Common myeloid progenitor, CD34-positive (primary cell): ENCODE measurements around the gene TNFSF12.

ENCODE experiments used
- CTCF ChIA-PET: fragments of 350-600 bp; sonication (Branson Sonifier 250); formaldehyde crosslinking; loops from one replicate; lab custom pipeline; 2021; ENCODE audit warnings: antibody characterized with exemption; lab: Charles Lee
- POLR2A ChIA-PET: fragments of 350-600 bp; sonication (Branson Sonifier 250); formaldehyde crosslinking; loops from one replicate; lab custom pipeline; 2021; ENCODE audit warnings: antibody characterized with exemption; lab: Charles Lee
- DNase-seq, 3 donors: peaks; one replicate each; pipeline versions ENCODE4 v3.0.0 to v3.0.0-alpha.2; 2013
- H3K27ac ChIP-seq, 2 experiments: 1 replicate in 1 of 2; 2 replicates in 1 of 2; pipeline ENCODE4 v1.7.0; 2013; ENCODE audit warnings: inconsistent platforms in 2 of 2, low read length in 2 of 2, mild to moderate bottlenecking in 2 of 2, low read depth in 1 of 2, moderate library complexity in 1 of 2; ENCODE audit not compliant: severe bottlenecking in 2 of 2, insufficient read depth in 1 of 2, poor library complexity in 1 of 2
- H3K27me3 ChIP-seq, 5 experiments: replicated peaks in 2 of 5; 1 replicate in 3 of 5; 2 replicates in 2 of 5; pipeline versions ENCODE4 v1.6.1 to v1.7.0; 2013; ENCODE audit warnings: low read length in 4 of 5, mild to moderate bottlenecking in 2 of 5, moderate library complexity in 2 of 5, inconsistent platforms in 1 of 5; ENCODE audit not compliant: insufficient read depth in 5 of 5, control insufficient read depth in 4 of 5
- H3K36me3 ChIP-seq, 4 experiments: 1 replicate in 2 of 4; 2 replicates in 2 of 4; pipeline versions ENCODE4 v1.6.1 to v1.7.0; 2013; ENCODE audit warnings: low read length in 3 of 4, control low read depth in 1 of 4, mild to moderate bottlenecking in 1 of 4; ENCODE audit not compliant: control insufficient read depth in 4 of 4, insufficient read depth in 4 of 4
- H3K4me1 ChIP-seq, 4 experiments: 1 replicate in 3 of 4; 2 replicates in 1 of 4; pipeline versions ENCODE4 v1.6.1 to v1.7.1; 2013; ENCODE audit warnings: low read length in 3 of 4, mild to moderate bottlenecking in 3 of 4, control low read depth in 1 of 4, inconsistent platforms in 1 of 4, moderate library complexity in 1 of 4; ENCODE audit not compliant: control insufficient read depth in 4 of 4, insufficient read depth in 4 of 4; ENCODE audit errors: control extremely low read depth in 1 of 4
- H3K4me3 ChIP-seq, 7 experiments: 1 replicate in 4 of 7; 2 replicates in 3 of 7; pipeline versions ENCODE4 v1.5.1 to v1.7.0; 2013; ENCODE audit warnings: mild to moderate bottlenecking in 7 of 7, low read length in 6 of 7, moderate library complexity in 6 of 7, inconsistent platforms in 2 of 7, low read depth in 2 of 7, control low read depth in 1 of 7; ENCODE audit not compliant: insufficient read depth in 4 of 7, control insufficient read depth in 1 of 7; ENCODE audit errors: extremely low read depth in 1 of 7
- H3K9me3 ChIP-seq, 5 experiments: 1 replicate in 4 of 5; 2 replicates in 1 of 5; pipeline versions ENCODE4 v1.6.1 to v1.7.1; 2013; ENCODE audit warnings: low read length in 4 of 5, mild to moderate bottlenecking in 2 of 5, inconsistent platforms in 1 of 5, low read depth in 1 of 5, moderate library complexity in 1 of 5; ENCODE audit not compliant: control insufficient read depth in 4 of 5, insufficient read depth in 2 of 5; ENCODE audit errors: control extremely low read depth in 1 of 5
- WGBS: methylation state at CpG from one replicate; pipeline ENCODE4 v1.1.5; 2013; ENCODE audit not compliant: insufficient coverage; 5-methylcytosine and 5-hydroxymethylcytosine counted together

TNFSF12 gene

DNA sequence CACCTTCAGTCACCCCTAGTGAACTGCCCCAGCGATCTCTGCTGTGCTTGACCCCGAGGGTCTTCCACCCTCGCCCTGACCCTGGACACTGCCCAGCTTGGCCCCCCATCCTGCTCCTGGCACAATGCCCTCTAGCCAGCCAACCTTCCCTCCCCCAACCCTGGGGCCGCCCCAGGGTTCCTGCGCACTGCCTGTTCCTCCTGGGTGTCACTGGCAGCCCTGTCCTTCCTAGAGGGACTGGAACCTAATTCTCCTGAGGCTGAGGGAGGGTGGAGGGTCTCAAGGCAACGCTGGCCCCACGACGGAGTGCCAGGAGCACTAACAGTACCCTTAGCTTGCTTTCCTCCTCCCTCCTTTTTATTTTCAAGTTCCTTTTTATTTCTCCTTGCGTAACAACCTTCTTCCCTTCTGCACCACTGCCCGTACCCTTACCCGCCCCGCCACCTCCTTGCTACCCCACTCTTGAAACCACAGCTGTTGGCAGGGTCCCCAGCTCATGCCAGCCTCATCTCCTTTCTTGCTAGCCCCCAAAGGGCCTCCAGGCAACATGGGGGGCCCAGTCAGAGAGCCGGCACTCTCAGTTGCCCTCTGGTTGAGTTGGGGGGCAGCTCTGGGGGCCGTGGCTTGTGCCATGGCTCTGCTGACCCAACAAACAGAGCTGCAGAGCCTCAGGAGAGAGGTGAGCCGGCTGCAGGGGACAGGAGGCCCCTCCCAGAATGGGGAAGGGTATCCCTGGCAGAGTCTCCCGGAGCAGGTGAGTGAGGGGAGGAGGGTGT lies 9.9 kb downstream of the TNFSF12 start, which contains the start of gene TNFSF13:
TSS of gene TNFSF13 (plus strand) at position 207 of the 776 bp plus-strand sequence. CDS start at position 497, 290 bp downstream.
- 0% methylated on average over 13 of the region's 16 CpGs for WGBS
- peaks cover 0 to 8% (median 0%) of the 10 kb centered on the region in 4 experiments for H3K36me3 ChIP-seq
- peaks cover 13 to 79% (median 67%) of the 10 kb centered on the region in 4 experiments for H3K4me1 ChIP-seq
- ChIA-PET POLR2A (interaction anchor here (0.6 to 5.4 kb wide), 6 partner anchors 9 to 191 kb away, joined by 3 to 45 read pairs (median 6); partner anchors contain the start of genes POLR2A, TMEM102 and TNFSF12), CTCF (interaction anchor here (0.7 to 21.7 kb wide), 5 partner anchors 11 to 55 kb away, joined by 3 to 515 read pairs (median 18); no protein-coding TSS in a partner anchor)
- peak within 1 kb of the TSS; percentile 2 to 84 (median 74) for H3K4me3 ChIP-seq
- no peaks in the 10 kb centered on the region for H3K27me3 ChIP-seq
- peak within 1 kb of the TSS; percentile 70 to 87 for H3K27ac ChIP-seq
- H3K9me3 ChIP-seq: no peaks in the 10 kb centered on the region
- peak in 2 of 3 donors; percentile 84 to 87 for DNase-seq

DNA sequence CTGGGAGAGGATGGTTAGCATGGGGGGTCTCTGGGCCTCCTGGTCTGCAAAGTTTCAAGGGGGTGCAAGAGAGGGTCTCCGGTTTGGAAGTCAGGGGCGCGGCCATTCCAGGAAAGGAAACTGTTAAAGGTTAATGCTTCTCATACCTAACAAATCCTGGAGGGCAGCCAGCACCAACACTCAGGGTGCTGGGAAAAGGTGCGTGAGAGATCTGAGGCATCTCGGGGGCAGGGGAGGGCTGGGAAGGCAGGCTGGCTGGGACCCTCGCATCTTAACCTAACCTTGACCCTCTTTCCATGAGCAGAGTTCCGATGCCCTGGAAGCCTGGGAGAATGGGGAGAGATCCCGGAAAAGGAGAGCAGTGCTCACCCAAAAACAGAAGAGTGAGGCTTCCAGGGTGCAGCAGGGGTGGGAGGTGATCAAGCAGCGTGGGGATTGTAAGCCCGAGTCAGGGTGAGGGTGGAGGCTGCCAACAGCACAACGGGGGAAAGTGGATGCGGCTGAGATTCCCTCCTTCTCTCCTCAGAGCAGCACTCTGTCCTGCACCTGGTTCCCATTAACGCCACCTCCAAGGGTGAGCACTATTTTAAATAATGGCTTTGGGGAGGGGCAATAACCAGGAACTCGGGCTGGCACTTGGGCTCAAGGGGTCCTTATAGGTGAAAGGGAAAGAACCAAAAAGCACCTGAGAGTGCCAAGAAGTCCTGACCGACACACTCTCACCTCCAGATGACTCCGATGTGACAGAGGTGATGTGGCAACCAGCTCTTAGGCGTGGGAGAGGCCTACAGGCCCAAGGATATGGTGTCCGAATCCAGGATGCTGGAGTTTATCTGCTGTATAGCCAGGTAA lies 10.7 kb downstream of the TNFSF12 start:
- H3K27ac ChIP-seq: peak overlapping the region; percentile 70 to 87
- WGBS: 21% methylated on average over 14 of the region's 18 CpGs
- no peaks in the 10 kb centered on the region for H3K27me3 ChIP-seq
- H3K36me3 ChIP-seq: peaks cover 0 to 16% (median 2%) of the 10 kb centered on the region in 4 experiments
- POLR2A ChIA-PET: interaction anchor here (0.6 to 5.4 kb wide), 12 partner anchors 10 to 73 kb away, joined by 3 to 45 read pairs (median 4); partner anchors contain the start of genes CD68, MPDU1 and TNFSF12
- no peak for DNase-seq
- no peaks in the 10 kb centered on the region for H3K9me3 ChIP-seq
- H3K4me3 ChIP-seq: peak overlapping the region; percentile 2 to 84 (median 74)
- CTCF ChIA-PET: interaction anchor here (0.7 to 21.7 kb wide), 25 partner anchors 7 to 233 kb away, joined by 3 to 515 read pairs (median 9); partner anchors contain the start of genes CD68, CHRNB1, MPDU1 and SOX15
- H3K4me1 ChIP-seq: peaks cover 13 to 79% (median 64%) of the 10 kb centered on the region in 4 experiments

DNA sequence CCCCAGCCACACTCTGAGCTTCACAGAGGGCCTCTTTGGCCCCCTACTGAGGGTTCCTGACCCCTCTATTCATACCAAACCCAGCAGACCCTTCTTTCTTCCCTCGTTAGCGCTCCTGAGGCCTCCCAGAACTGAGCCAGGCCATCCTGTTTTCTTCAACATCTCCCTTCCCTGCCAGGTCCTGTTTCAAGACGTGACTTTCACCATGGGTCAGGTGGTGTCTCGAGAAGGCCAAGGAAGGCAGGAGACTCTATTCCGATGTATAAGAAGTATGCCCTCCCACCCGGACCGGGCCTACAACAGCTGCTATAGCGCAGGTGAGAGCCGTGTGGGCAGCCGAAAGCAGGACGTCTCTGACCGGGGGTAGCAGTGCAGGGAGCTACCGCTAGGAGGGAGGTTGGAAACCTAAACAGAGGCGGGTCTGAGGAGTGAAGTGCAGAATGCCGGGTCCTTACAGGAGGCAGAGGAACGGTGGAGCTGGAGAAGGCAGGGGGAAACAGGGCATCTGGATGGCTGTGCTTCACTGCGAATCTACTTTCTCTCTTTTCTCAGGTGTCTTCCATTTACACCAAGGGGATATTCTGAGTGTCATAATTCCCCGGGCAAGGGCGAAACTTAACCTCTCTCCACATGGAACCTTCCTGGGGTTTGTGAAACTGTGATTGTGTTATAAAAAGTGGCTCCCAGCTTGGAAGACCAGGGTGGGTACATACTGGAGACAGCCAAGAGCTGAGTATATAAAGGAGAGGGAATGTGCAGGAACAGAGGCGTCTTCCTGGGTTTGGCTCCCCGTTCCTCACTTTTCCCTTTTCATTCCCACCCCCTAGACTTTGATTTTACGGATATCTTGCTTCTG lies 11.5 kb downstream of the TNFSF12 start:
- peak overlapping the region in 1 of 2 experiments; percentile 87 for H3K27ac ChIP-seq
- peaks cover 13 to 72% (median 62%) of the 10 kb centered on the region in 4 experiments for H3K4me1 ChIP-seq

DNA sequence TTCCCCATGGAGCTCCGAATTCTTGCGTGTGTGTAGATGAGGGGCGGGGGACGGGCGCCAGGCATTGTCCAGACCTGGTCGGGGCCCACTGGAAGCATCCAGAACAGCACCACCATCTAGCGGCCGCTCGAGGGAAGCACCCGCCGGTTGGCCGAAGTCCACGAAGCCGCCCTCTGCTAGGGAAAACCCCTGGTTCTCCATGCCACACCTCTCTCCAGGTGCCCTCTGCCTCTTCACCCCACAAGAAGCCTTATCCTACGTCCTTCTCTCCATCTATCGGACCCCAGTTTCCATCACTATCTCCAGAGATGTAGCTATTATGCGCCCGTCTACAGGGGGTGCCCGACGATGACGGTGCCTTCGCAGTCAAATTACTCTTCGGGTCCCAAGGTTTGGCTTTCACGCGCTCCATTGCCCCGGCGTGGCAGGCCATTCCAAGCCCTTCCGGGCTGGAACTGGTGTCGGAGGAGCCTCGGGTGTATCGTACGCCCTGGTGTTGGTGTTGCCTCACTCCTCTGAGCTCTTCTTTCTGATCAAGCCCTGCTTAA lies 12.2 kb downstream of the TNFSF12 start:
- Histone ChIP-seq H3K4me3 (peak overlapping the region; percentile 68 to 84 (median 77)), H3K9me3 (no peaks in the 10 kb centered on the region), H3K36me3 (peaks cover 0 to 30% (median 14%) of the 10 kb centered on the region in 4 experiments), H3K4me1 (peaks cover 13 to 68% (median 59%) of the 10 kb centered on the region in 4 experiments), H3K27me3 (no peaks in the 10 kb centered on the region), H3K27ac (peak overlapping the region; percentile 75 to 89)
- ChIA-PET CTCF (interaction anchor here (0.6 to 21.7 kb wide), 35 partner anchors 9 to 234 kb away, joined by 3 to 515 read pairs (median 6); partner anchors contain the start of genes CD68, CHRNB1, FGF11 and MPDU1), POLR2A (interaction anchor here (0.5 to 5.4 kb wide), 11 partner anchors 12 to 319 kb away, joined by 3 to 45 read pairs (median 4); partner anchors contain the start of genes CD68, GABARAP, MPDU1 and POLR2A)
- 2% methylated on average over 21 of the region's 32 CpGs for WGBS
- peak; percentile 79 to 85 (median 84) for DNase-seq

More for the DNA sequence above, 11.5 kb downstream of the TNFSF12 start:
- WGBS: 17% methylated on average over 16 of the region's 22 CpGs
- H3K36me3 ChIP-seq: peaks cover 0 to 24% (median 9%) of the 10 kb centered on the region in 4 experiments
- ChIA-PET CTCF (interaction anchor here (0.6 to 21.7 kb wide), 35 partner anchors 8 to 234 kb away, joined by 3 to 515 read pairs (median 6); partner anchors contain the start of genes CD68, CHRNB1, FGF11 and MPDU1), POLR2A (interaction anchor here (0.5 to 5.4 kb wide), 14 partner anchors 11 to 318 kb away, joined by 3 to 45 read pairs (median 4); partner anchors contain the start of genes CD68, GABARAP, MPDU1 and POLR2A)
- H3K9me3 ChIP-seq: no peaks in the 10 kb centered on the region
- H3K27me3 ChIP-seq: no peaks in the 10 kb centered on the region
- DNase-seq: peak in 2 of 3 donors; percentile 76 to 77
- peak overlapping the region in 5 of 7 experiments; percentile 68 to 84 (median 77) for H3K4me3 ChIP-seq

DNA sequence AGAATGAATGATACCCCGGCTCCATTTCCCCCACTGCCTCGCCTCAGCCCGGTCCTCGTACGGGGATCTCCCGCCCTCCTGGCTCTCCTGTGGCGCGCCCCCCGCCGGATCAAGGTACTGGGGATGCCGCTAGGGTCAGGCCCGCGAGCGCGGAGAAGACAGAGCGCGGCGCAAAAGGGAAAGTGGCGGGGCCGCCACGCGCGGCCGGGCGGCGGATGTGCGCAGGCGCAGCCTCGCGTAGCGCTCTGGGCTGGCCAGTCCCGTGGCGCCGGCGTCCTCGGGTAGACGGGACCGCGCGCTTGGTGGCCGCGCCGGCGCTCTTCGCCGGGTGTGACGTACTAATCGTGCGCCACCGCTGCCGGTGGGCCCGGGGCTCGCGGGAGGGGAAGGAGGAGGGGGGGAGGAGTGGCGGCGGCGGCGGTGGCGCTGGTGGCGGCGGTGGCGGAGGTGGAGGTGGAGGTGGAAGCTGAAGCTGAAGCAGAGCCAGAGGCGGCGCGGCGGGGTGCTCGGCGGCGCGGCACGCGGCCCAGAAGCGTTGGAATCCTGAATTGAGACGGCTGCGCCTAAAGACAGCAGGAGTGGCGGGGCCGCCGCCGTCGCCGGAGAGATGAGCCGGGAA lies 12.8 kb downstream of the TNFSF12 start, which contains the start of gene SENP3:
TSS of gene SENP3 (plus strand) at position 331 of the 619 bp plus-strand sequence. CDS start 1,158 bp downstream, outside the sequence.
- Histone ChIP-seq H3K4me1 (peaks cover 13 to 65% (median 56%) of the 10 kb centered on the region in 4 experiments), H3K27me3 (no peaks in the 10 kb centered on the region), H3K27ac (peak within 1 kb of the TSS; percentile 75 to 89), H3K36me3 (peaks cover 1 to 31% (median 17%) of the 10 kb centered on the region in 4 experiments), H3K9me3 (no peaks in the 10 kb centered on the region), H3K4me3 (peak within 1 kb of the TSS; percentile 68 to 84 (median 77))
- WGBS: 0% methylated on average over 73 of the region's 82 CpGs
- POLR2A ChIA-PET: interaction anchor here (0.8 to 5.4 kb wide), 4 partner anchors 10 to 47 kb away, joined by 3 to 45 read pairs (median 5); no protein-coding TSS in a partner anchor
- CTCF ChIA-PET: interaction anchor here (0.6 to 21.7 kb wide), 24 partner anchors 9 to 207 kb away, joined by 3 to 515 read pairs (median 10); partner anchors contain the start of genes CD68, CHRNB1, MPDU1 and SOX15
- DNase-seq: peak; percentile 93 to 95 (median 95)
